ENCODE results near the gene PTPRN2. TPM values are rescaled to one million over a fixed set of nuclear protein-coding genes. Genes with fewer than 3 reads are reported as not detected.

The PTPRN2 gene
- total RNA-seq, 1 experiment from 2014 or later: 1.1 TPM

GRCh38 chr7:157707983-157708918 lies 879.4 kb downstream of the PTPRN2 start:
- Histone ChIP-seq H3K4me3 (ENCODE audit: low read depth in 2 of 2, low read length in 2 of 2) (no peak overlapping the region), H3K27me3 (ENCODE audit: control insufficient read depth, insufficient read depth, low read length) (peaks cover 10% of the 10 kb centered on the region), H3K9me3 (ENCODE audit: control insufficient read depth, insufficient read depth, low read depth, low read length) (no peaks in the 10 kb centered on the region), H3K4me1 (ENCODE audit: control insufficient read depth, insufficient read depth, low read length) (no peaks in the 10 kb centered on the region; the same call in 1 of the 2 replicates), H3K36me3 (ENCODE audit: control insufficient read depth, insufficient read depth, low read length) (no peaks in the 10 kb centered on the region), H3K27ac (ENCODE audit: low read length) (no peak overlapping the region)
- 0 out of 2 replicates have a peak, but pooled peaks have one; percentile 37 for ATAC-seq
- in situ Hi-C loops (cut with HindIII; ENCODE audit: low pct_unique_long_range_greater_than_20kb, low sequenced_read_pairs): no loop called here
- no TSS peak for BruUV-seq (replicated peaks)
- intact Hi-C loops (cut with micrococcal nuclease; ENCODE audit: unreplicated experiment): no loop called here
- TF ChIP-seq TCF7L2 (IDR thresholded peaks at IDR 0.05; ENCODE audit: low read depth, low read length) (no peak), REST (IDR thresholded peaks at IDR 0.05; ENCODE audit: insufficient read depth in 1 of 2, low read depth in 2 of 2, low read length in 1 of 2) (no peak), SIN3A (IDR thresholded peaks at IDR 0.05; ENCODE audit: borderline replicate concordance, insufficient read depth, low read depth, low read length) (no peak), POLR2AphosphoS5 (IDR thresholded peaks at IDR 0.05; ENCODE audit: low read depth, low read length) (no peak), CTCF (IDR thresholded peaks at IDR 0.05) (no peak)
- DNase-seq (ENCODE audit: low read depth, low spot score): no peak
- ChIA-PET CTCF (no interaction called here), POLR2A (no interaction called here)

GRCh38 chr7:157704365-157704764 lies 883.3 kb downstream of the PTPRN2 start:
- no peak for ATAC-seq

More at GRCh38 chr7:157704365-157704764, 883.3 kb downstream of the PTPRN2 start:
- peaks cover 20% of the 10 kb centered on the region for H3K27me3 ChIP-seq (ENCODE audit: control insufficient read depth, insufficient read depth, low read length)
- H3K4me1 ChIP-seq (ENCODE audit: control insufficient read depth, insufficient read depth, low read length): no peaks in the 10 kb centered on the region; the same call in 1 of the 2 replicates
- intact Hi-C loops (cut with micrococcal nuclease; ENCODE audit: unreplicated experiment) (no loop called here), in situ Hi-C loops (cut with HindIII; ENCODE audit: low pct_unique_long_range_greater_than_20kb, low sequenced_read_pairs) (no loop called here)
- H3K36me3 ChIP-seq (ENCODE audit: control insufficient read depth, insufficient read depth, low read length): no peaks in the 10 kb centered on the region
- H3K9me3 ChIP-seq (ENCODE audit: control insufficient read depth, insufficient read depth, low read depth, low read length): no peaks in the 10 kb centered on the region
- H3K4me3 ChIP-seq (ENCODE audit: low read depth in 2 of 2, low read length in 2 of 2): no peak overlapping the region
- TF ChIP-seq SIN3A (IDR thresholded peaks at IDR 0.05; ENCODE audit: borderline replicate concordance, insufficient read depth, low read depth, low read length): no peak
- no peak for TF ChIP-seq CTCF (IDR thresholded peaks at IDR 0.05)
- no peak for TF ChIP-seq TCF7L2 (IDR thresholded peaks at IDR 0.05; ENCODE audit: low read depth, low read length)
- no peak for TF ChIP-seq POLR2AphosphoS5 (IDR thresholded peaks at IDR 0.05; ENCODE audit: low read depth, low read length)
- no peak for TF ChIP-seq REST (IDR thresholded peaks at IDR 0.05; ENCODE audit: insufficient read depth in 1 of 2, low read depth in 2 of 2, low read length in 1 of 2)
- no TSS peak for BruUV-seq (replicated peaks)
- DNase-seq (ENCODE audit: low read depth, low spot score): no peak
- ChIA-PET POLR2A (no interaction called here), CTCF (no interaction called here)
- no peak overlapping the region for H3K27ac ChIP-seq (ENCODE audit: low read length)
